GM18861 (cell line): Measurements from ENCODE around the gene MT1A.
"Not testable (repeated sequence)": the region's sequence is repeated elsewhere in the genome, so short reads cannot be mapped to it uniquely, and the experiment has no call there.

Experiments used
- ATAC-seq: cut with Tn5 transposase; IDR thresholded peaks from one replicate; pipeline ENCODE4 v1.9.1; 2021; ENCODE audit not compliant: unreplicated experiment

Gene MT1A

GRCh38 chr16:56652600-56652999 is 14.1 kb downstream of the MT1A start:
- ATAC-seq: no peak

- ATAC-seq: no peak
Observed at GRCh38 chr16:56653218-56653617, 14.8 kb downstream of the MT1A start.

GRCh38 chr16:56657555-56658326 is 19.3 kb downstream of the MT1A start, which contains the start of gene MT1F:
MT1F (plus strand) TSS chr16:56657959; CDS start chr16:56658059, 100 bp downstream.
- ATAC-seq: no peak

- ATAC-seq: no peak
Observed at GRCh38 chr16:56658327-56658875, 19.9 kb downstream of the MT1A start.

- ATAC-seq: no peak
Observed at GRCh38 chr16:56662357-56663354, 24.2 kb downstream of the MT1A start.

- no peak for ATAC-seq
Observed at GRCh38 chr16:56664506-56664905, 26.0 kb downstream of the MT1A start.

GRCh38 chr16:56665286-56666261 is 27.1 kb downstream of the MT1A start:
- not testable (repeated sequence) for ATAC-seq

- ATAC-seq: no peak
Observed at GRCh38 chr16:56667581-56668571, 29.4 kb downstream of the MT1A start, which contains the start of gene MT1G. MT1G (minus strand) TSS chr16:56668065; CDS start chr16:56667993, 72 bp downstream.

GRCh38 chr16:56669005-56669839 is 30.8 kb downstream of the MT1A start, which contains the start of gene MT1H:
MT1H (plus strand) TSS chr16:56669814; CDS start chr16:56669885, 71 bp downstream.
- ATAC-seq: no peak

GRCh38 chr16:56669840-56670619 is 31.6 kb downstream of the MT1A start:
- no peak for ATAC-seq

GRCh38 chr16:56670620-56670934 is 32.1 kb downstream of the MT1A start:
- ATAC-seq: no peak

- not testable (repeated sequence) for ATAC-seq
Observed at GRCh38 chr16:56671691-56672090, 33.2 kb downstream of the MT1A start.

- not testable (repeated sequence) for ATAC-seq
Observed at GRCh38 chr16:56672171-56672570, 33.7 kb downstream of the MT1A start.

- ATAC-seq: no peak
Observed at GRCh38 chr16:56672761-56673536, 34.5 kb downstream of the MT1A start.

- no peak for ATAC-seq
Observed at GRCh38 chr16:56673921-56674320, 35.5 kb downstream of the MT1A start.

GRCh38 chr16:56674570-56674969 is 36.1 kb downstream of the MT1A start:
- ATAC-seq: not testable (repeated sequence)
